ENCODE measurements around the gene LLGL2.

LLGL2 gene

DNA sequence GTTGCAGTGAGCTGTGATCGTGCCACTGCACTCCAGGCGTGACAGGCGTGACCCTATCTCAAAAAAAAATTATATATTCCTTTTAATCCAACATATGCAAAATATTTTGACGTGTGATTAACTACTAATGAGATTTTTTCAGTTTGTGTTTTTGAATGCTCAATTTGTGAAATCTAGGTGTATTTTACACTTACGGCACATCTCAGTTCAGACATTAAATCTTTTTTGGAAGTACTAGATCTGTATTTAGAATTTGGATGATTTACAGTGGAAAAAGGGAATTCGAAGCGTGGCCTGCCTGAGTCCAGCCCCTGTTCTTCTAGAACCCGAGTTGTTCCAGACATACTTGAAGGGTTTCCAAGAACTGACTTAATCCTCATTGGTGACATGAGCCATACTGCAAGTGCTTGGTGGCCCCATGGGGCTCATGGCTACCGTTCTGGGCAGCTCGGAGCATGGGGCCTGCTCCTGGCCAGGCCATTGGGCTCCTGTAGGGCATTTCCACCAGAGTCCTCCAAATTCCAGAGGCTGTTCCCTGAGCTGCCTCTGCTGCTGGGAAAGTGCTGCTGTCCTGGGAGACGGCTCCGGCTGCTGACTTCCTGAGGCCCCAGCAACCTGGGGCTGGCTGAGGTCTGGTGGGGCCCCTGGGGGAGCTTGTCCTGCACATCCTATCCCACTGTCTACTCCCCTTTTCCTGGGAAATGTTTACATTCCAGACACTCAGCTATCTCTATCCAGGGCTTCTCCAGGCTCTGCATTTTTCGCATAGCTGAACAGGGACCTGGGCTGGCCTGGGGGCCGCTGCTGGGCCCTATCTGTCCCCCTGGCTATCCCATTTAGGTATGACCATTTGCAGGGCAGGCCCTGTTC, 27.2 kb downstream of the LLGL2 start:
- no peak for FAIRE-seq

DNA sequence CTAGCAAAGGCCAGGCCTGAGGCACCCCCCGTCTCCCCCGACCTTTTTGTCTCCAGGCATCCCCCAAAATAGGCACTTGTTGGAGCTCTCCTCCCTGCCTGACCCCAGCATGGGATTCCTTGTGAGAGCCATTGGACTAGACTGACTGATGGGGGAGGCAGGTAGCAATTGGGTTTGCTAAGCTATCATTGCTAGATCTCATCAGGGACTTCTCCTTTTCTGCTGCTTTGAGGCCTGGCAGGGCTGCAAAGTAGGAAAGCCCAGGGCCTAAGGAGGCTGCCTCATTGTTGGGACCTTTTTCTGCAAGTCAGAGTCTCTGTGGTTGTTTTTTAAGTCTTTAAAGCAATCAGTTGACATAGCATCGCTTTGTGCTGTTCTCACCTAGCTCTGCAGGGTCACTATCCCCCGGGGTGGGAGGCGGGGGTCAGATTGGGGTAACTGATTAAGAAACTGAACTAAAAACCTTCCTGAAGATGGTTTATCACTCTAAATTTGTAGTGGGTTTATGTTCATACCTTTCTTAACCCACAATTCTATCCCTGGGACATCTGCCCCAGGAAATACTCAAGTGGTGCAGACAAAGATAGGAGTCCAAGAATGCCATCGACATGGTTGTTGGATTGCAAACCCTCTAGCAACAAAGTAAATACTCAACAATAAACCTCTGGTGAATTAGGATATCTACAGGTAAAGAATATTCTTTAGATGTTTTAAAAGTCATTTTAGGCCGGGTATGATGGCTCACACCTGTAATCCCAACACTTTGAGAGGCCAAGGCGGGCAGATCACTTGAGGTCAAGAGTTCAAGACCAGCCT, 28.0 kb downstream of the LLGL2 start:
- no peak for FAIRE-seq

DNA sequence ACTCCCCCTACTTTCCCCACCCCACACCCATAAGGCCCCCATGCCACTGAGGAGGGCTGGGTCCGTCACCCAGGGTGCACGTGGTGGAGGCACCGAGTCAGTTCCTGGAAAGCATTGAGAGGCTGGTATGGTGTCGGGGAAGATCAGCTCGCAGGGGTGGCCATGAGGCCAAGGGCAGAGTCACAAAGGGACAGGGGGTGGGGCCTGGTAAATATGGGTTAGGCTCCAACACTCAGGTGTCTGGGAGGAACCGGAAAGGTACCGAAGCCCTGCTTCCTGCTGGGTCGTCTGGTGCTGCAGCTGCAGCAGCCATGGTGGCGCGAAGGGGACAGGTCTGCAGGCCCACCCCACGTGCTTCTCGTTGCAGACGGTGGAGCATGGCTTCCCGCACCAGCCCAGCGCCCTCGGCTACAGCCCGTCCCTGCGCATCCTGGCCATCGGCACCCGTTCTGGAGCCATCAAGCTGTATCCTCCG, 30.2 kb downstream of the LLGL2 start:
- no peak for FAIRE-seq

DNA sequence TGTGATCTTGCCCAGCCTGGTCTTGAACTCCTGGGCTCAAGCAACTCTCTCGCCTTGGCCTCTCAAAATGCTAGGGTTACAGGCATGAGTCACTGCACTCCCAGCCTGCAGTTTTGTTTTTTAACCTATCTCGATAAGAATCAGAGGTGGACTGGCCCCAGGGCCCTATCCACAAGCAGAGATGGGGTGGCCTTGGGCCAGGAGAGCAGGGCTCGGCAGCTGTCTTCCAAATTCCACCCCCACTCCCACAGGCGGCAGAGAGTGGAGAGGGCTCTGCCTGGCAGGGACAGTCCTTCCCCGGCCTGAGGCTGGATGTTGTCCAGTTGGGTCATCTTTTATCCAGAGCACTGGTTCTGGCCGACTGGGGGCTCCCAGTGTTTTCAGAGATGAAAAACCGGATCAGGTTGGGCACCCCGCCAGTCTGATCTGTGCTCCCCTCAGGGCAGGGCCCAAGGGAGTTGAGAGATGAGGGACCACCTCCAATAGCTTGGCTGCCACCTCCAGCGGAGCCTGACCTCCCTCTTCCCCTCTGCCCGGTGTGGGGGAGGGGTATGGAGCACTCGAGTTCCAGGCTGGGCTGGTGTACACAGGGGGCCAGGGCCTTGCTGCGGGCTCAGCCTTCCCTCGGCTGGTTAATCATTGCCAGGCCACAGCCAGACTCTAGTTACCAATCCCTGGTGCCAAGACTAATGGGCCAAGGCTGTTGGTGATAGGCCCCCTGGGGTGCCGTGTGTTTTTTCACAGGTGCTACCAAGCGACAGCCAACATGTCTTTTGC, 31.8 kb downstream of the LLGL2 start:
- FAIRE-seq: no peak

DNA sequence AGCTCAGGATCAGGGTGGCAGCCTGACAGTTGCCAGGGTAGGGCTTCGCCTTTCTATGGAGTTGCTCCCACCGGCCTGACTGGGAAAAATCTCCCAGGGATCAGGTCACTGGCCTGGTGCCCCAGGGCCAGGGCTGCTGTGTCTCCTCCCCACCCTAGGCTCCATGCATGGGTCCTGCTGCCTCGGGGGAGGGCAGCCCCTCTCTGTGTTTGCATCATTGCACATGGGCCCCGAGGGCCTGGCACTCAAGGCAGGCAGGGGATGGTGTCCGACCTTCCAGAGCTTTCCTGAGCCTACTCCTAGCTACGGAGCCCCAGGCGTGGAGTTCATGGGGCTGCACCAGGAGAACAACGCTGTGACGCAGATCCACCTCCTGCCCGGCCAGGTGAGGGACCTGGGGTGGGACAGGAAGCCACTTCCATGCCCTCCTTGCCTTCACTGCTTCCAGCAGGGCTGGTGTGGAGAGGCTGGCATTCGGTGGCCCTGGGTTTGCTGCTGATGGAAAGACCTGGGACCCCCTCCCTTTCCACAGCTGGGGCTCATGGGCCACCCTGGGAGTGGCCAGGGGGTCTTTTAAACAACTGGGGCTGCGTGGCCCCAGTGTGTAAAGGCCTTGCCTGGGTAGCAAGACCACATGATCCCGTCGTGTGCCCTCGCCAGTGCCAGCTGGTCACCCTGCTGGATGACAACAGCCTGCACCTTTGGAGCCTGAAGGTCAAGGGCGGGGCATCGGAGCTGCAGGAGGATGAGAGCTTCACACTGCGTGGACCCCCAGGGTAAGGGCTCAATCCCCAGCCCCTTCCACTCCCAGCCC, 32.6 kb downstream of the LLGL2 start:
- no peak for FAIRE-seq

DNA sequence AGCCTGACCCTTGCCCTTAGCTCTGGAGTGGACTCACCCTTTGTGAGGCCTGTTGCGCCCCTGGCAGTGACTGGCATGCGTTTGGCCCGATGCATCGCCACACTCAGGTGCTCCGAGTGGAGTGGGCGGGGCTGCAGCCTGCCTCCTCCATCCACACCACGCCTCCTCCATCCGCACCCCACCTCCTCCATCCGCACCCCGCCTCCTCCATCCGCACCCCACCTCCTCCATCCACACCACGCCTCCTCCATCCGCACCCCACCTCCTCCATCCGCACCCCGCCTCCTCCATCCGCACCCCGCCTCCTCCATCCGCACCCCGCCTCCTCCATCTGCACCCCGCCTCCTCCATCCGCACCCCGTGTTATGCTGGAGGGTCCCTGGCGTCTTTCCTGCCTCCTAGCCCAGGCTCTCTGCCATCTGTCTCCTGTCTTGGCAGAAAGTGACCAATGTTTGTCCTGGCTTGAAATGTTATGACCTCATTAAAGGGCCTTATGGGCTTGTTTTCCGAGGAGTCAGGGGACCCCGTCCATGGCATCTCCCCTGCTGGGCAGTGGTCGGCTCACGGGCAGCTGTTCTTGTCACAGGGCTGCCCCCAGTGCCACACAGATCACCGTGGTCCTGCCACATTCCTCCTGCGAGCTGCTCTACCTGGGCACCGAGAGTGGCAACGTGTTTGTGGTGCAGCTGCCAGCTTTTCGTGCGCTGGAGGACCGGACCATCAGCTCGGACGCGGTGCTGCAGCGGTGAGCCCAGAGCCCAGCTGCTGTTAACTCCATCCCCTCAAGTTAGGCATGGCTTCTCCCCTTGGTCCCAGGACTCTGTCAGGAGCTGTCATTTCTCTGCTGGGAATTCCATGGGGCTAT, 33.4 kb downstream of the LLGL2 start:
- FAIRE-seq: no peak

DNA sequence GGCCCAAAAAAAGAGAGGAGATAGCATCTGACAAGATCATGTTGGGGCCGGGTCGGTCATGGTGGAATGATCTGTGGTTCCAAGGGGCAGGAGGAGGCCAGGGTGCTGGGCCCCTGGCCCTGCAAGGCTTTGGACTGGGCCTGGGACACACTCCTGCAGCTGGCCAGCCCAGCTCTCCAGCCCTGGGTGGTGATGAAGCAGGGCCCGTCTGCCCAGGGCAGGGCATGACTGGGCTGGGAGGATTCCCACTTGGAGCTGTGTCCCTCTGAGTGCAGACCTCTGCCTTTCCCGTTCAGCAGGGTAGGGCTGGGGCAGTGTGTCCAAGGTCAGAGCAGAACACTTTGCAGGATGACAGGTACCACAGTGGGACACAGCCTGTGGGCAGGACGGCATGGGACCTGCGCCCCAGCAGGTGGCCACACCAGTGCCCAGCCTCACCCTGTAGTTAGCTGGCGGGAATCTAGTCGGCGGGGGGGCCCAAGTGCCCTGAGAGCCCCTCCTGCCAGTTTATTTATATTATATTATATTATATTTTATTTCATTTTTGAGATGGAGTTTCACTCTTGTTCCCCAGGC, 34.5 kb downstream of the LLGL2 start:
- no peak for FAIRE-seq

DNA sequence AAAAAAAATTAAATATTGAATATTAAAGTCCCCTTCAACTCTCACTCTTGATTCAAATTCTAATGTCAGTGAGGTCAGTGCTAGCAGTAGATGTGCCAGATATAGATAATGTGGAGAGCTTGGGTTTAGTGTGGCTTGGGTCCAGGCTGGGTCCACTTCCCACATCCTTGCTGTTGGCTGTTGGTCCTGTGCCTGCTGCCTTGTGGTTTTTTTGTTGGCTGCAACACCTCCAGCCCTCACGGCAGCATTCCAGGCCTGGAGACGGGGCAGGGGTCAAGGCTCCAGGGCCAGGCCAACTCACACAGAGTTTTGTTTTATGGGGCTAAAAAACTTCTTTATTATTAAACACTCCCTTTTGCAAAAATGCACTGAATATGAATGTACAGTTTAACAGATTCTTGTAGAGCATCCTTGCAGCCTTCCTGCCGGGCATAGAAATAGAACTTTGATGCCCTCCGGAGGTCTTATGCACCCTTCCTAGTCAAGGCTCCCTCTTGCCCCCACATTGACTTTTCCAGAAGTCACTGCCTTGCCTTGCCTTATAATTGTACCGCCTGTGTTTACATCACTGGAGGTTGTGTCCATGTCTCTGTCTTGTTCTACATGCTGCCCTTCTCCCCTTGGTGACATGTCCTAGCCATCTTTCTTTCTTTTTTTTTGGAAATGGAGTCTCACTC, 36.6 kb downstream of the LLGL2 start:
- no peak for FAIRE-seq

DNA sequence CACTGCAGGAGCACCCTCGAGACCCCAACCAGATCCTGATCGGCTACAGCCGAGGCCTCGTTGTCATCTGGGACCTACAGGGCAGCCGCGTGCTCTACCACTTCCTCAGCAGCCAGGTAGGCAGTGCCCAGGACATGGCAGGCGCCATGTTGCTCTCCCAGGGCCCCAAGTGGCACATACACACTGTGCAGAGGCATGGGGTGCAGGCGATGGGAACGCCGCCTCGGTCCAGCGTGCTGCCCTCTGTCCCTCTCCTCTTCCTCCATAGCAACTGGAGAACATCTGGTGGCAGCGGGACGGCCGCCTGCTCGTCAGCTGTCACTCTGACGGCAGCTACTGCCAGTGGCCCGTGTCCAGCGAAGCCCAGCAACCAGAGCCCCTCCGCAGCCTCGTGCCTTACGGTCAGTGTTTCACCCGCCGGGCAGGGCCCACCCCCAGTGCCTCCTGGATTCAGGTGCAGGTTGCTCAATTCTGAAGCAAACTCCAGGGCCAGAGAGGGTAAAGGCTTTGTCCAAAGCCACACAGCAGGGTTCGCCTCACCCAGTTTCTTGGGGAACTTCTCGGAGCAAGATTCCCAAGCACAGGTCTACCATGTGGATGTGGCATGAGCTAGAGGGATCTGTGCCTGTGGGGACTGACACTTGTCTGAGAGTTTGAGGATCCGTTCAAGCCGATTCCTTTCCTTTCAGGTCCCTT, 37.7 kb downstream of the LLGL2 start:
- FAIRE-seq: no peak

DNA sequence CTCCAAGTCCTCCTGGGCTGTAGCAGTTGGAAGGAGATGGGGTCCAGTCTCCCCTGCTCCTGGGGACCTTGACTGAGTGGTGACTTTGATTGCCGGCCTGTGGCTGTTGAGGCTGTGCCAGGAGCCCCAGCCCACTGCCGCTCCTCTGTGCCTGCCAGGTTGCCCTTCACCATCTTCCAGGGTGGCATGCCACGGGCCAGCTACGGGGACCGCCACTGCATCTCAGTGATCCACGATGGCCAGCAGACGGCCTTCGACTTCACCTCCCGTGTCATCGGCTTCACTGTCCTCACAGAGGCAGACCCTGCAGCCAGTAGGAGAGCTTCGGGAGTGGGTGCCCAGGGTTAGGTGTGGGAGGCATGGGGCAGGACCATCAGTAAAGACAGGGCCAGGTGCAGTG, 38.7 kb downstream of the LLGL2 start:
- no peak for FAIRE-seq

DNA sequence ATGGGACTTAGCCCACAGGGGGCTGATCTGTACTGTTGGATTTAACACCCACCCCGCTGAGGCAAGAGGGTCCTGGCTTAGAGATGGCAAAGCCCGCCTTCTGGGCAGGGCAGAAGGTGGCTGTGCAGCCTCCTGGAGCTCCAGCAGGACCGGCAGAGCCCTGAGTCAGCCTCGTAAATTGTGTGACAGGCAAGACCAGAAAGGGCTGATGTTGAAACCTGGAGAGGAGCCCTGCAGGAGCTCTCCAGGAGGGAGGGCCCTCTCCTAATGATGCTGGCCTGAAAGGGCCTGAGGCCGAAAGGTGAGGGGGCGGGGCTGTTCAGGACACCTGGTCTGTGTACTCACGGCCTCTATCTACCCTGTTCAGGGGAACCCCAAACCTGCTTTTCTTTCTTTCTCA, 39.6 kb downstream of the LLGL2 start:
- FAIRE-seq: no peak

DNA sequence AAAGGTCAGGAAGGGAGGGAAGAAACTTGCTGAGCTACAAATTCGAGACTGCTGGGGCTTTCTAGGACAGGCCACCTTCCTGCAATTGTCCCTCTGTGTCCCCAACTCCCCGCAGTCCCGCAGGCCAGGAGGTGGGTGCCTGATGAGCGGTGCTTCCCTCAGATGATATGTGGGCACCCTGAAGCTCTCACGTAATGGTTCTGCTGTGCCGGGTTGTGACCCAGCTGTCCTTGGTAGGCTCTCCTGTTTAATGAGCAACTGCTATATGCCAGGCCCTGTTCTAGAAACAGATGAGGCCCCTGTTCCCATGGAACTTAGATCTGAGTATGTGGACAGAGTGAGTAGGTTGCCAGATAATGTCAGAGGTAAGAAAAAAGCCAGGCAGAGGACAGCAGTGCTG, 40.1 kb downstream of the LLGL2 start:
- FAIRE-seq: no peak

DNA sequence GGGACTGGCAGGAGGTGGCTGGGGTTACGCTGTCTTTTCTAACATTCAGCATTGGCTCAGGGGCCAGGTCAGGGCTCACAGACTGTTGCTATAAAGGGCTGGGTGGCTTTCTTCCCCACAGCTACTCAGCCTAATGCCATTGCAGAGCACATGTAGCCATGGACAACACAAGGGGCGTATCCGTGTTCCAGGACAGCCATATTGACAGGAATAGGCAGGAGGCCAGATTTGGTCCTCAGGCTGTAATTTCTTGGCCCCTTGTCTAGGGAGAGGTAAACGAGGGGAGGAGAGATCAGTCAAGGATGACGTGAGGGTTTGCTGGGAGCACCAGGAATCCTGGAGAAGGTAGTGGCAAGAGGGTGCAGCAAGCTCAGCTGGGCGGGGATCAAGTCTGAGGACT, 40.9 kb downstream of the LLGL2 start:
- FAIRE-seq: no peak

DNA sequence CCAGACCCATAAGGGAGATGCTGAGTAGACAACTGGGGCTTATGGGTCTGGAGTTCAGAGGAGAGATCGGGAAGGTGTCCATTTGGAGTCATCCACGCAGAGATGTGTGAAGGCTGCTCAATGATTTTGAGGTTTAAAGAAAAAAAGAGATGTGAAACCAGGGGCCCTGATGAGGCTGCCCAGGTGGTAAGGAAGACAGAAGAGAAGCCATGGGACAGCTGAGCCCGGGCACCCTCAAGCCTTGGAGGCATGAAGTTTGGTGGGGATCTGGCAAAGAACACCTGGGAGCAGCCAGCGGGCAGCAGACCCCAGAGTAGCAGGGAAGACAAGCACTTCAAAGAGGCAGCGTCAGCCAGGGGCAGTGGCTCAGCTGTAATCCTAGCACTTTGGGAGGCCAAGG, 41.3 kb downstream of the LLGL2 start:
- no peak for FAIRE-seq

DNA sequence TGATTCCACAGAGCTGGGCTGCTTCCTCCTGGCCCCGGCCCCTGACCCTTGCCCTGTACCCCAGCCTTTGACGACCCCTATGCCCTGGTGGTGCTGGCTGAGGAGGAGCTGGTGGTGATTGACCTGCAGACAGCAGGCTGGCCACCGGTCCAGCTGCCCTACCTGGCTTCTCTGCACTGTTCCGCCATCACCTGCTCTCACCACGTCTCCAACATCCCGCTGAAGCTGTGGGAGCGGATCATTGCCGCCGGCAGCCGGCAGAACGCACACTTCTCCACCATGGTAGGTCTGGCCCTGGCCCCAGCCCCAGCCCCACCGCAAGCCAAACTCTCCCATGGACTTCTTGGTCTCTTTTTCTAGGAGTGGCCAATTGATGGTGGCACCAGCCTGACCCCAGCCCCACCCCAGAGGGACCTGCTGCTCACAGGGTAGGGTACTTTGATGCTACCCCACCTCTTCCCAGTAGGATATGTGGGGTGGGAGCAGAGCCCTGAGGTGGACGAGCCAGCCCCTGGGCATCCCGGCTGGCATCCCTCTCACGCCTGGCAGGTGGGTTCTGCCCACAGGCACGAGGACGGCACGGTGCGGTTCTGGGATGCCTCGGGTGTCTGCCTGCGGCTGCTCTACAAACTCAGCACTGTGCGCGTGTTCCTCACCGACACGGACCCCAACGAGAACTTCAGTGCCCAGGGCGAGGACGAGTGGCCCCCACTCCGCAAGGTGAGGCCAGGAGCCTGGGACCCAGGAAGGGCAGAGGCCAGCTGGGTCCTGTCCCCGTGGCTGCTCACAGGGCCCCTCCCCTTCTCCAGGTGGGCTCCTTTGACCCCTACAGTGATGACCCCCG, 43.1 kb downstream of the LLGL2 start:
- FAIRE-seq: no peak

DNA sequence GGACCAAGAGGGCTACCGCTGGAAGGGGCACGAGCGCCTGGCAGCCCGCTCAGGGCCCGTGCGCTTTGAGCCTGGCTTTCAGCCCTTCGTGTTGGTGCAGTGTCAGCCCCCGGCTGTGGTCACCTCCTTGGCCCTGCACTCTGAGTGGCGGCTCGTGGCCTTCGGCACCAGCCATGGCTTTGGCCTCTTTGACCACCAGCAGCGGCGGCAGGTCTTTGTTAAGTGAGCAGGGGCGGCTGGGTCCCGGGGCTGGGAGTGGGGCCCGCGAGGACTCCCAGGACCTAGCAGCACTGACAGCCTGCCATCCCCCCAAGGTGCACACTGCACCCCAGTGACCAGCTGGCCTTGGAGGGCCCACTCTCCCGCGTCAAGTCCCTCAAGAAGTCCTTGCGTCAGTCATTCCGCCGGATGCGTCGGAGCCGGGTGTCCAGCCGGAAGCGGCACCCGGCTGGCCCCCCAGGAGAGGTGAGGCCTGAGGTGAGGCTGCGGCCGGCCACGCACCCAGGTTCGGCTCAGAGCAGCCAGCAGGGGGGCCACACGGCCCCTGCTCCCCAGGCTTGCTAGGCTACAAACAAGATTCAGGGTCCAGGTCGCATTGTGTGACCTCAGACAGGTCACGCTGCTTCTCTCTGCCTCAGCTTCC, 44.7 kb downstream of the LLGL2 start:
- no peak for FAIRE-seq

DNA sequence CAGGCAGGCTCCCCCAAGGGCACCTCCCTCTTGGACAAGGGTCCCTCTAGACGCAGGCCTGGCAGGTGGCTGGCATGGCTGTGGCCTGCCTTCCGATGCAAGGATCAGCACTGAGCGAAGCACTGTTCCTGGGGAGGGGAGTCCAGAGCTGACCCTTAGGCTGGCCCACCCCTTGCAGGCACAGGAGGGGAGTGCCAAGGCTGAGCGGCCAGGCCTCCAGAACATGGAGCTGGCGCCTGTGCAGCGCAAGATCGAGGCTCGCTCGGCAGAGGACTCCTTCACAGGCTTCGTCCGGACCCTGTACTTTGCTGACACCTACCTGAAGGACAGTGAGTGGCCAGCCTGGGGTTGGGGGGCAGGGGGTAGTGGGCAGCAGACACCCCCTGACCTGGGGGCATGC, 45.3 kb downstream of the LLGL2 start:
- no peak for FAIRE-seq
